Inflammatory macrophage treated with lipopolysaccharide for 1 hour (primary cell): Measurements from ENCODE around the gene TRAP1.
A peak's percentile ranks its signal among the peaks of the same experiment; 100 is the strongest.
"Not testable (repeated sequence)": the region's sequence is repeated elsewhere in the genome, so short reads cannot be mapped to it uniquely, and the experiment has no call there.

Experiments used
- DNase-seq, 2 donors: peaks; one replicate each; pipeline ENCODE4 v3.0.0-alpha.2; 2020 to 2022

Gene TRAP1

GRCh38 chr16:3645108-3645503 lies 72.2 kb downstream of the TRAP1 start:
- no peak for DNase-seq

DNA sequence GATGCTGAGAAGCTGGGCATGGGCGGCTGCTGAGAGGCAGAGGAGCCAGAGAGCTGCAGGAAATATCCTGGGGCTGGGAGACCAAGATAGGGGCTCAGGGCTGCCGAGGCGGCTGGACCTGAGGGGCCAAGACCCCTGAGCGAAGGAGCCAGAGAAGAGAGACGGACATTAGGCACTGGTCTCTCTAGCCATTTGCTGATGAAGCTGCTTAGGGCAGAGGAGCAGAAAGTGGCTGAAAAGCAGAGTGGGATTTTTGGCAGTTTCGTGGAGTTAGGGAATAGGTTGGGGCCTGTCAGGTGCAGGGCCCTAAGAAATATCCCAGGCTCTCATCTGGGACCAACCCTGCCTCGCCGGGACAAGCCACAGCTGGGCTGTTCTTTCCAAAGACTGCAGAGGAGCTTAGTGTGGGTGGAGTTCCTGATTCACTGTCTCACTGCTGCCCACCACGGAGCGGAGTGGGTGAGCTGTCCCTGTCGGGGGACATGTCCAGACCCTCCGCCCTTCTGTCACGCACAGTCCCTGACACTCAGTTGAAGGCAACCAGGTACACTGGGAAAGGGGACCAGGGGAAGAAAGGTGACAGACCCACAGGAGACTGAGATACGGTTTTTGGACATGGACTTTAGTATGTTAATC lies 74.1 kb downstream of the TRAP1 start:
- no peak for DNase-seq

DNA sequence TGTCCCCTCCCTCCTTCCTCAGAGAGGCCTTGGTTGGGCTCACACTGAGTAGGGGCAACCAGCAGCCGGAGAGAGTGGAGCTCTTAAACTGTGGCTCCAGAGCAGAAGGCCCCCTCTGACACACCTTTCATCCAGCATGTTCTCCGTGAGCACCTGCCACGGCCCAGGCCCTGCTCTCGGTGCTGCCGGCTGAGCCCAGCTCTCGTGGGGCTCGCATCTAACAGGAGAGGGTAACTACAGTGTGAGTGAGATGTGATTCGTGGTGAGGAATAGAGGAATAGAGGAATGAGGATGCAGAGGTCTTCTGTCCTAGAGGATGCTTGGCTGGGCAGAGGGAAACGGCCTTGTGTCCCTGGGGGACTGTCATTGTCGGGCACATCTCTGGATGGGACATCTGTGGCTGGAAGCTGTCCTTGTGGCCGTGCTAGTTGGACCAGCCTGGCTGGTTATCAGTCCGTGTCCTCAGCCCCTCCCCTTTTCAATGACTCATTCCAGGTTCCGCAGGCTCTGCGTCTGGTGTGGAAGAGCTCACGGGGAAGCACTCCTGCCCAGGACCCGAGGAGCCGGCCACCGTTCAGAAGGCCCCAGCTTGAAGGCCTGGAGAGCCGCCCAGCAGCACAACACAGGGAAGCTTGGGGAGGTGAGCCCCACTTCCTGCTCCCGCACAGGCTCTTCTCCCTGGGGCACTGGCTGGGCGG lies 74.8 kb downstream of the TRAP1 start:
- no peak for DNase-seq

GRCh38 chr16:3641801-3642396 lies 75.4 kb downstream of the TRAP1 start:
- no peak for DNase-seq

DNA sequence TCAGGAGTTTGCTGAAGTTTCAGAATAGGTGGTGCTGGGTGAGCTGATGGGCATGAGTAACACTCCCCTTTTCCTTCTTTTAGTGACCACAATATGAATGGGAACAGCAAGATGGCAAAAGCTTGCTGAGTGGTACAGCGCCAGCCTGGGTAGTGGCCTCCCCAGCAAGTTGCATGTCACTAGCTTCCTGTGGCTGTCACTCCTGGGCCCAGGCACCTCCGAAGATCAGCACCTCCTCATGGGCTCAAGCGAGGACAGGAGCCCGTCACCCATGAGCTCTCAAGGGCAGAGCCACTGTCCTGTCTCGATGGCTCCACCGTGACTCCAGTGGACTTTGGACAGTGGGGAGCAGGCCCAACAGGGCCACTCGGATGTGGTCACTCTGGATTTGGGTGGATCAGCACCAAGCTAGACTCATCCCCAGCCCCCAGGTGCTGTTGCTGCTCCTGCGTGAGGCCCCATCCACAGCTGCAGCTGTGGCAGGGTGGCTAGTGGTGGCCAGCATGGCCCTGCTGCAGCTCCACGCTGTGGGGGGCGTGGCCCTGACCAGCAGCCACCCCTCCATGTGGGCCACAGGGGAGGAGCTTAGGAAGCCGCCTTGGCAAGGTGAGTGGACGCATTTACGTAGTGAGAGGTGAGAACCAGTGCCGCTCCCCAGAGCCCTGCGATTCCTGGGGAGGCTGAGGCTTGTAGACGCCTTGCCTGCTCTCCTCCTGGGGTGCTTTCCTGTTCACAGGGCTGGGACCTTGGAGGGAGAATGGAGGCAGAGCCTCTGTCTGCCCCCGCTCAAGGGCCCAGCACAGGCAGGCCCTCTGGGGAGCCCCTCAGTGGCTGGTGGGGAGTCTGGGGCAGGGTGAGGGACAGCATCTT lies 76.5 kb downstream of the TRAP1 start:
- DNase-seq = no peak

- DNase-seq = no peak
Observed at GRCh38 chr16:3640207-3640606, 77.1 kb downstream of the TRAP1 start.

- no peak for DNase-seq
Observed at GRCh38 chr16:3638916-3639644, 78.2 kb downstream of the TRAP1 start.

- DNase-seq = peak in 1 of 2 donors; percentile 37
Observed at GRCh38 chr16:3637371-3637923, 79.9 kb downstream of the TRAP1 start.

GRCh38 chr16:3625911-3626732 lies 91.2 kb downstream of the TRAP1 start:
- DNase-seq = peak; percentile 40 to 49

- DNase-seq = no peak
Observed at GRCh38 chr16:3625331-3625730, 92.0 kb downstream of the TRAP1 start.

GRCh38 chr16:3623642-3624041 lies 93.7 kb downstream of the TRAP1 start:
- DNase-seq = no peak

DNA sequence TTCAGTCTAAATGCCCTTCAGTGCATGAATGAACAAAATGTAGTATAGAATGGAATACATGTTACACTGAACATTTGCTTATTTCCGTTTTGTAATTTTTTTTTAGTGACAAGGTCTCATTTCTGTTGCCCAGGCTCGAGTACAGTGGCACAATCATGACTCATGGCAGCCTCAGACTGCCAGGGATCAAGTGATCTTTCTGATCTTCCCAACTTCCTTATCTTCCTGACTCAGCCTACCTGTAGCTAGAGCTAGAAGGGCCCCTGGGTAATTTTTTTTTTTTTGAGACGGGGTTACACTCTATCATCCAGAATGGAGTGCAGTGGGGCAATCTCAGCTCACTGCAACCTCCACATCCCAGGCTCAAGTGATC lies 98.6 kb downstream of the TRAP1 start:
- DNase-seq = peak; percentile 60 to 74

DNA sequence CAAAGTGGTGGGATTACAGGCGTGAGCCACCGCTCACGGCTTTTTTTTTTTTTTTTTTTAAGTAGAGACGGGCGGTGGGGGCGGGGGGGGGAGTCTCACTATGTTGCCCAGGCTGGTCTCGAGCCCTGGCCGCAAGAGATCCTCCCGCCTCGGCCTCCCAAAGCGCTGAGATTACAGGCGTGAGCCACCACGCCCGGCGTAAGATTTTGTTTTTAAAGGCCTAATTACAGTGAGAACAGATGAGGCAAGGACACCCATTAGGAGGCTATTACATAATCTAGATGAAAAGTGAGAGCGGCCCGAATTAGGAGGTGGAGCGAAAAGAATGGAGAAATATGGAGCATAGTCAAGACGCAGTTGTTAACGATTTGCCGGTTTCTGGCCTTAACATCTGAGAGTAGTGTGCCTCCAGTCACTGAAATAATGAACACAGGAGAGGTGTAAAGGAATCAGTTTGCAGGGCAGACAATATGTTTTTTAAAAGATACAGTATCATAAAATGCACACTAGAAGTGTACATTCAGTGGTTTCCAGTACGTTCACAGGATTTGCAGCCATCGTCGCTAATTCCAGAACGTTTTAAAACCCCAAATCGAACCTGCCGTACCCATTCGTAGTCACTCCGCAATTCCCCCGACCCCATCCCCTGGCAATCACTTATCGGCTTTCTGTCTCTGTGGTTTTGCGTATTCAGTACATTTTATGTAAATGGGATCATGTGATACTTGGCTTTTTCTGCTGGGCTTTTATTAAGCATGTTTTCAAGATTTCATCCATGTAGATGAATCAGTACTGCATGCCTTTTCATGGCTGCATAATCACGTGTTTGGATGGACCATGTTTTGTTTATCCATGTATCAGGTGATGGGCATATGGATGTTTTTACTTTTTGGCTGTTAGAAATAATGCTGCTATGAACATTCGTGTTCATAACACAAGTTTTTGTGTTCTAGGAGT lies 104.5 kb downstream of the TRAP1 start:
- no peak for DNase-seq

DNA sequence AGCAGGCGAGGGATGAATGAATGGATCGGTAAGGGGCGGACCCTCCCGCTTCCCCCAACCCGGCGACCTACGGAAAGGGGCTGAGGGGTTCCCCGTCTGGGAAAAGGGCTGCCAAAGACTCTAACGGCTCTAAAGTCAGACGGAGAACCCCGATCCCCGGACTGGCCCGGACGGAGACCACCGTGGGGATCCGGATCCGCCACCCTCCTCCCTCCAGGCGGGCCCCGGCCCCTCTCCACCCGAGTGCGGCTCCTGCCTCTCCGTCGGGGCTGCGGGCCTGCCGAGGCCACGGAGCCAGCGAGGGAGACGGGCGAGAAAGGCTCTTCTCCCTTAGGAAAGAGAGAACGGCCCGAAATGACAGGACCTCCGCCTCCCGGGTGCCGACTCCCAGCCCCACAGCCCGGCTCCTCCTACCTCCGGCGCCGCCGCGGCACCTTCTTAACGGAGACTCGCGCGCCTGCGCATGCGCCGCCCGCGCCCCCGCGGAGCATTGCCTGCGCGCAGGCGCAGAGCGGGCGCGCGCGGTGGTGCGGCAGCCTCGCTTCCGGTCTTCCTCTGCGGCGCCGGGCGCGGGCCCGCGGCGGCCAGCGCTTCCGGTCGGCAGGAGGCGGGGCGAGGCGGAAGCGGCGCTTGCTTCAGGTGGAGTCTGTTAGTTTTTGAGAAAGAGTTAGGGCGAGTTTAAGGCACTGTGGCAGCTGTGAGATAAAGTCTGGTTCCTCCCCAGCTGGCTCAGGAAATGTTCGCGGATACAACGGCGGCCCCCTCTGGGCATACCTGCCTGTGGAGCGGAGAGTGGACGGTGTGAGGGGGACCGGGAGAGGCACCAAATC lies 106.0 kb downstream of the TRAP1 start, which contains the start of gene SLX4:
SLX4 (minus strand) TSS at position 461 of the 830 bp plus-strand sequence. CDS start 2,642 bp downstream, outside the sequence.
- DNase-seq = peak; percentile 87 to 94

- no peak for DNase-seq
Observed at GRCh38 chr16:3610698-3611145, 106.6 kb downstream of the TRAP1 start.

- DNase-seq = peak; percentile 36 to 37
Observed at GRCh38 chr16:3609895-3610697, 107.2 kb downstream of the TRAP1 start.

- DNase-seq = not testable (repeated sequence)
Observed at GRCh38 chr16:3608976-3609375, 108.3 kb downstream of the TRAP1 start.

DNA sequence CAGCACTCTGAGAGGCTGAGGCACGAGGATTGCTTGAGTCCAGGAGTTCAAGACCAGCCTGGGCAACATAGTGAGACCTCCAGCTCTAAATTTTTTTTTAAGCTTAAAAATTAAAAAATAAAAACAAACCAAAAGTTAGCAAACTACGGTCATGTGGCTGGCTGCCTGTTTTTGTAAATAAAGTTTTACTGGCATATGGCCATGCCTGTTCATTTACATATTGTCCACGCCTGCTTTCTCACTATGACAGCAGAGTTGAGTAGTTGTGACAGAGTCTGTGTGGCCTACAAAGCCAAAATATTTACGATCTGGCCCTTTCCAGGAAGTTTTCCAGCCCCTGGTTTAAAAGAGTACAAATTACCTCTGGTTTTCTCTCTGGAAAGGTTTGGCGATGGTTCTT lies 109.3 kb downstream of the TRAP1 start:
- no peak for DNase-seq
